Middle frontal gyrus (tissue), 1 donor: ENCODE measurements around the gene CORO1A.
"Not testable (repeated sequence)": the region's sequence is repeated elsewhere in the genome, so short reads cannot be mapped to it uniquely, and the experiment has no call there.

ENCODE experiments used
- DNase-seq: peaks from one replicate; pipeline ENCODE4 v3.0.0-alpha.2; 2015; ENCODE audit warnings: low spot score; ENCODE audit errors: extremely low spot score

Gene CORO1A

GRCh38 chr16:30169416-30169815 is 14.0 kb upstream of the CORO1A start:
- DNase-seq: not testable (repeated sequence)

GRCh38 chr16:30170145-30170544 is 13.3 kb upstream of the CORO1A start:
- DNase-seq: not testable (repeated sequence)

GRCh38 chr16:30173054-30173453 is 10.3 kb upstream of the CORO1A start:
- no peak for DNase-seq

GRCh38 chr16:30176876-30177275 is 6.5 kb upstream of the CORO1A start:
- not testable (repeated sequence) for DNase-seq

GRCh38 chr16:30179195-30179594 is 4.2 kb upstream of the CORO1A start:
- DNase-seq: no peak

- no peak for DNase-seq
Measured at GRCh38 chr16:30179931-30180330, 3.5 kb upstream of the CORO1A start.

GRCh38 chr16:30180741-30181140 is 2.7 kb upstream of the CORO1A start:
- no peak for DNase-seq

- no peak for DNase-seq
Measured at GRCh38 chr16:30184096-30184890, 891 bp downstream of the CORO1A start.

- DNase-seq: no peak
Measured at GRCh38 chr16:30184891-30185682, 1.7 kb downstream of the CORO1A start.

GRCh38 chr16:30185683-30186421 is 2.5 kb downstream of the CORO1A start:
- no peak for DNase-seq

GRCh38 chr16:30186444-30186781 is 3.0 kb downstream of the CORO1A start:
- DNase-seq: no peak

GRCh38 chr16:30186782-30187555 is 3.6 kb downstream of the CORO1A start:
- DNase-seq: no peak

- DNase-seq: no peak
Measured at GRCh38 chr16:30187556-30187865, 4.1 kb downstream of the CORO1A start.

- DNase-seq: no peak
Measured at GRCh38 chr16:30187971-30188561, 4.7 kb downstream of the CORO1A start.

GRCh38 chr16:30191158-30191557 is 7.8 kb downstream of the CORO1A start:
- not testable (repeated sequence) for DNase-seq

- DNase-seq: not testable (repeated sequence)
Measured at GRCh38 chr16:30193098-30193497, 9.7 kb downstream of the CORO1A start.

- not testable (repeated sequence) for DNase-seq
Measured at GRCh38 chr16:30193615-30194014, 10.2 kb downstream of the CORO1A start, which contains the start of the genes BOLA2B and SLX1A. BOLA2B (minus strand) TSS chr16:30193666; CDS start chr16:30193595, 71 bp downstream. SLX1A (plus strand) TSS chr16:30193875; CDS start chr16:30194085, 210 bp downstream.

- DNase-seq: not testable (repeated sequence)
Measured at GRCh38 chr16:30194172-30194925, 10.9 kb downstream of the CORO1A start.

- not testable (repeated sequence) for DNase-seq
Measured at GRCh38 chr16:30197001-30197400, 13.6 kb downstream of the CORO1A start.

- not testable (repeated sequence) for DNase-seq
Measured at GRCh38 chr16:30199049-30199448, 15.6 kb downstream of the CORO1A start, which contains the start of gene SULT1A3. SULT1A3 (plus strand) TSS chr16:30199255; CDS start chr16:30200729, 1,474 bp downstream.
